WTC11 (cell line): ENCODE results near the gene TMEM217. TPM values are rescaled to one million over a fixed set of nuclear protein-coding genes. Genes with fewer than 3 reads are reported as not detected.
"Not testable (repeated sequence)": the region's sequence is repeated elsewhere in the genome, so short reads cannot be mapped to it uniquely, and the experiment has no call there.

Experiments used
- ATAC-seq: fragments of 200-7000 bp; cut with Tn5 transposase; 2 replicates; pipeline ENCODE4 v1.10.0; 2021; ENCODE audit warnings: mild to moderate bottlenecking, moderate library complexity
- CTCF ChIA-PET: fragments of 300-600 bp; sonication (Branson Sonifier 250); formaldehyde crosslinking; loops from one replicate; lab custom pipeline; 2021; ENCODE audit warnings: antibody characterized with exemption; lab: Charles Lee
- POLR2A ChIA-PET: fragments of 350-600 bp; sonication (Branson Sonifier 250); formaldehyde crosslinking; loops from one replicate; lab custom pipeline; 2021; ENCODE audit warnings: antibody characterized with exemption; lab: Charles Lee
- DNase-seq: peaks from one replicate; pipeline ENCODE4 v3.0.0; 2021; ENCODE audit warnings: low spot score
- H3K27ac Mint-ChIP-seq: 2 replicates; pipeline ENCODE4 v1.8.0; 2021; ENCODE audit warnings: mixed read lengths
- H3K27me3 Mint-ChIP-seq: 2 replicates; pipeline ENCODE4 v1.8.0; 2021; ENCODE audit warnings: low read depth, mild to moderate bottlenecking, moderate library complexity, mixed read lengths
- H3K36me3 Mint-ChIP-seq: 2 replicates; pipeline ENCODE4 v1.8.0; 2021; ENCODE audit warnings: mixed read lengths
- H3K4me1 Mint-ChIP-seq: 2 replicates; pipeline ENCODE4 v1.8.0; 2022; ENCODE audit warnings: mixed read lengths
- H3K4me3 Mint-ChIP-seq: 2 replicates; pipeline ENCODE4 v1.8.0; 2021; ENCODE audit warnings: mild to moderate bottlenecking, moderate library complexity, mixed read lengths
- H3K9me3 Mint-ChIP-seq: 2 replicates; pipeline ENCODE4 v1.8.0; 2021; ENCODE audit warnings: mixed read lengths
- ATF3 ChIP-seq: sonication (generic); formaldehyde crosslinking; conservative IDR thresholded peaks from 2 replicates; pipeline ENCODE4 v1.8.1; 2022; ENCODE audit warnings: mild to moderate bottlenecking, missing genetic modification reagents
- ATF6 ChIP-seq: sonication (generic); formaldehyde crosslinking; IDR thresholded peaks from 2 replicates; pipeline ENCODE4 v1.8.1; 2023; ENCODE audit warnings: mild to moderate bottlenecking, missing genetic modification reagents
- CDX4 ChIP-seq: fragments of 250-450 bp; sonication (Bioruptor Pico); IDR thresholded peaks from 2 replicates; pipeline ENCODE4 v1.9.0; 2021; ENCODE audit warnings: moderate library complexity, mild to moderate bottlenecking, inconsistent platforms, borderline replicate concordance
- ELF4 ChIP-seq: sonication (generic); formaldehyde crosslinking; IDR thresholded peaks from 2 replicates; pipeline ENCODE4 v1.8.1; 2022; ENCODE audit warnings: low read depth, mild to moderate bottlenecking, moderate library complexity, missing genetic modification reagents
- JUN ChIP-seq: sonication (generic); formaldehyde crosslinking; IDR thresholded peaks from 2 replicates; pipeline ENCODE4 v1.8.0; 2023; ENCODE audit warnings: mild to moderate bottlenecking, missing genetic modification reagents
- KAT7 ChIP-seq: sonication (generic); formaldehyde crosslinking; IDR thresholded peaks from 2 replicates; pipeline ENCODE4 v1.8.1; 2023; ENCODE audit warnings: missing genetic modification reagents, mild to moderate bottlenecking, borderline replicate concordance
- MAX ChIP-seq: sonication (generic); formaldehyde crosslinking; IDR thresholded peaks from 2 replicates; pipeline ENCODE4 v1.8.0; 2022; ENCODE audit warnings: mild to moderate bottlenecking, missing genetic modification reagents
- OVOL2 ChIP-seq: fragments of 250-450 bp; sonication (Bioruptor Pico); IDR thresholded peaks from 2 replicates; pipeline ENCODE4 v1.9.0; 2021; ENCODE audit warnings: mild to moderate bottlenecking, borderline replicate concordance
- SOX15 ChIP-seq: fragments of 250-450 bp; sonication (Bioruptor Pico); IDR thresholded peaks from 2 replicates; pipeline ENCODE4 v1.9.0; 2021; ENCODE audit warnings: mild to moderate bottlenecking
- TP53 ChIP-seq: sonication (generic); formaldehyde crosslinking; IDR thresholded peaks from 2 replicates; pipeline ENCODE4 v1.8.1; 2023; ENCODE audit warnings: mild to moderate bottlenecking, missing genetic modification reagents
- total RNA-seq: library from RNA; stranded (reverse); gene quantifications from 3 replicates; pipeline ENCODE4 v1.2.3, GENCODE V29; 2021
- TF ChIP-seq, protein P1 (sequence below): sonication (generic); formaldehyde crosslinking; IDR thresholded peaks from 2 replicates; pipeline ENCODE4 v1.8.1; 2022; ENCODE audit warnings: low read depth, missing genetic modification reagents, borderline replicate concordance
- TF ChIP-seq, protein P2 (sequence below): sonication (generic); formaldehyde crosslinking; IDR thresholded peaks from 2 replicates; pipeline ENCODE4 v1.8.1; 2023; ENCODE audit warnings: mild to moderate bottlenecking, moderate library complexity, missing genetic modification reagents
- TF ChIP-seq, protein P3 (sequence below): sonication (generic); formaldehyde crosslinking; IDR thresholded peaks from 2 replicates; pipeline ENCODE4 v1.8.1; 2023; ENCODE audit warnings: mild to moderate bottlenecking, missing genetic modification reagents
- TF ChIP-seq, protein P4 (sequence below): sonication (generic); formaldehyde crosslinking; IDR thresholded peaks from 2 replicates; pipeline ENCODE4 v1.8.1; 2023; ENCODE audit warnings: mild to moderate bottlenecking, missing genetic modification reagents, moderate library complexity
- TF ChIP-seq, protein P5 (sequence below): sonication (generic); formaldehyde crosslinking; IDR thresholded peaks from 2 replicates; pipeline ENCODE4 v1.8.0; 2022; ENCODE audit warnings: missing genetic modification reagents
- TF ChIP-seq, protein P6 (sequence below): sonication (generic); formaldehyde crosslinking; IDR thresholded peaks from 2 replicates; pipeline ENCODE4 v1.8.0; 2022; ENCODE audit warnings: mild to moderate bottlenecking, missing genetic modification reagents

The TMEM217 gene
- total RNA-seq, 1 experiment from 2014 or later: 0.61 TPM

DNA sequence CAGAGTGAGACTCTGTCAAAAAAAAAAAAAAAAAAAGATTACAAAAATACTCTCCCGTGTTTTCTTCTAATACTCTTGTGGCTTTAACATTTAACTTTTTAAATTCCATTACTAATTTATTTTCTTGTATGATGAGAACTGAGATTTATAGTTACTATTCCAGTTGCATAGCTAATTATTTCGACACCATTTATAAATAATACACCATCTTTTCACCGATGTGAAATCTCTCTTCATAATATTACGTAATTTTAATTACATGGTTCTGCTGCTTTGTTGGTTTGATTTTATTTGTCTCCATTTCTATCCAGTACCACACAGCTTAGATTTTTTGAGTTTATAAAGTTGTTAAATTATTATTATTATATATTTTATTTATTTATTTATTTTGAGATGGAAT is 42.0 kb upstream of the TMEM217 start (continued):
- TF ChIP-seq OVOL2 (CRISPR knock-in tag): no peak
- no peak for TF ChIP-seq SOX15

DNA sequence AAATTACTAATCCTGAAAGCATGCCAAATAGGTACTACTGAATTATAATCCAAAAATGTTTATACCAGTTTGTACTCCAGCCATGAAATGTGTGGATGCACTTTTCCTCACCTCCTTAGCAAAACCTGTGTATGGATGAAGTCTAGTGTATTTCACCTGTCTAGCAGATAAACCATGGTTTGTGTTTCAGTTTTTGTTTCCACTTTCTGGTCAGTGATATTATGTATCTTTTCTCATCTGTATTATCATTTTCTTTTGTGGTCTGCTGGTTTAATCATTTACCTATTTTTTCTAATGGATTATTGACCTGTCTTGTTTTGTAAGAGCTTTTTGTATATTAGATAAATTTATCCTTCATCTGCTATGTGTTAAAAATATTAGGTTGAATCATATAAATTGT is 41.0 kb upstream of the TMEM217 start:
- peaks cover 9% of the 10 kb centered on the region; the same call in 1 of the 2 replicates for H3K9me3 Mint-ChIP-seq
- H3K36me3 Mint-ChIP-seq: peaks cover 32% of the 10 kb centered on the region
- TF ChIP-seq ELF4 (CRISPR knock-in tag) (no peak), CDX4 (CRISPR knock-in tag) (no peak), ATF3 (CRISPR knock-in tag) (no peak), TP53 (CRISPR knock-in tag) (no peak), JUN (no peak), ATF6 (CRISPR knock-in tag) (no peak), KAT7 (CRISPR knock-in tag) (no peak), MAX (no peak)
- TF ChIP-seq, protein P1, sequence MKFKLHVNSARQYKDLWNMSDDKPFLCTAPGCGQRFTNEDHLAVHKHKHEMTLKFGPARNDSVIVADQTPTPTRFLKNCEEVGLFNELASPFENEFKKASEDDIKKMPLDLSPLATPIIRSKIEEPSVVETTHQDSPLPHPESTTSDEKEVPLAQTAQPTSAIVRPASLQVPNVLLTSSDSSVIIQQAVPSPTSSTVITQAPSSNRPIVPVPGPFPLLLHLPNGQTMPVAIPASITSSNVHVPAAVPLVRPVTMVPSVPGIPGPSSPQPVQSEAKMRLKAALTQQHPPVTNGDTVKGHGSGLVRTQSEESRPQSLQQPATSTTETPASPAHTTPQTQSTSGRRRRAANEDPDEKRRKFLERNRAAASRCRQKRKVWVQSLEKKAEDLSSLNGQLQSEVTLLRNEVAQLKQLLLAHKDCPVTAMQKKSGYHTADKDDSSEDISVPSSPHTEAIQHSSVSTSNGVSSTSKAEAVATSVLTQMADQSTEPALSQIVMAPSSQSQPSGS (CRISPR knock-in tag): no peak
- TF ChIP-seq, protein P2, sequence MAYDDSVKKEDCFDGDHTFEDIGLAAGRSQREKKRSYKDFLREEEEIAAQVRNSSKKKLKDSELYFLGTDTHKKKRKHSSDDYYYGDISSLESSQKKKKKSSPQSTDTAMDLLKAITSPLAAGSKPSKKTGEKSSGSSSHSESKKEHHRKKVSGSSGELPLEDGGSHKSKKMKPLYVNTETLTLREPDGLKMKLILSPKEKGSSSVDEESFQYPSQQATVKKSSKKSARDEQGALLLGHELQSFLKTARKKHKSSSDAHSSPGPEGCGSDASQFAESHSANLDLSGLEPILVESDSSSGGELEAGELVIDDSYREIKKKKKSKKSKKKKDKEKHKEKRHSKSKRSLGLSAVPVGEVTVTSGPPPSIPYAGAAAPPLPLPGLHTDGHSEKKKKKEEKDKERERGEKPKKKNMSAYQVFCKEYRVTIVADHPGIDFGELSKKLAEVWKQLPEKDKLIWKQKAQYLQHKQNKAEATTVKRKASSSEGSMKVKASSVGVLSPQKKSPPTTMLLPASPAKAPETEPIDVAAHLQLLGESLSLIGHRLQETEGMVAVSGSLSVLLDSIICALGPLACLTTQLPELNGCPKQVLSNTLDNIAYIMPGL (CRISPR knock-in tag): no peak
- TF ChIP-seq, protein P3, sequence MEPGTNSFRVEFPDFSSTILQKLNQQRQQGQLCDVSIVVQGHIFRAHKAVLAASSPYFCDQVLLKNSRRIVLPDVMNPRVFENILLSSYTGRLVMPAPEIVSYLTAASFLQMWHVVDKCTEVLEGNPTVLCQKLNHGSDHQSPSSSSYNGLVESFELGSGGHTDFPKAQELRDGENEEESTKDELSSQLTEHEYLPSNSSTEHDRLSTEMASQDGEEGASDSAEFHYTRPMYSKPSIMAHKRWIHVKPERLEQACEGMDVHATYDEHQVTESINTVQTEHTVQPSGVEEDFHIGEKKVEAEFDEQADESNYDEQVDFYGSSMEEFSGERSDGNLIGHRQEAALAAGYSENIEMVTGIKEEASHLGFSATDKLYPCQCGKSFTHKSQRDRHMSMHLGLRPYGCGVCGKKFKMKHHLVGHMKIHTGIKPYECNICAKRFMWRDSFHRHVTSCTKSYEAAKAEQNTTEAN: no peak
- TF ChIP-seq, protein P4, sequence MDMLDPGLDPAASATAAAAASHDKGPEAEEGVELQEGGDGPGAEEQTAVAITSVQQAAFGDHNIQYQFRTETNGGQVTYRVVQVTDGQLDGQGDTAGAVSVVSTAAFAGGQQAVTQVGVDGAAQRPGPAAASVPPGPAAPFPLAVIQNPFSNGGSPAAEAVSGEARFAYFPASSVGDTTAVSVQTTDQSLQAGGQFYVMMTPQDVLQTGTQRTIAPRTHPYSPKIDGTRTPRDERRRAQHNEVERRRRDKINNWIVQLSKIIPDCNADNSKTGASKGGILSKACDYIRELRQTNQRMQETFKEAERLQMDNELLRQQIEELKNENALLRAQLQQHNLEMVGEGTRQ (CRISPR knock-in tag): no peak
- TF ChIP-seq, protein P5, sequence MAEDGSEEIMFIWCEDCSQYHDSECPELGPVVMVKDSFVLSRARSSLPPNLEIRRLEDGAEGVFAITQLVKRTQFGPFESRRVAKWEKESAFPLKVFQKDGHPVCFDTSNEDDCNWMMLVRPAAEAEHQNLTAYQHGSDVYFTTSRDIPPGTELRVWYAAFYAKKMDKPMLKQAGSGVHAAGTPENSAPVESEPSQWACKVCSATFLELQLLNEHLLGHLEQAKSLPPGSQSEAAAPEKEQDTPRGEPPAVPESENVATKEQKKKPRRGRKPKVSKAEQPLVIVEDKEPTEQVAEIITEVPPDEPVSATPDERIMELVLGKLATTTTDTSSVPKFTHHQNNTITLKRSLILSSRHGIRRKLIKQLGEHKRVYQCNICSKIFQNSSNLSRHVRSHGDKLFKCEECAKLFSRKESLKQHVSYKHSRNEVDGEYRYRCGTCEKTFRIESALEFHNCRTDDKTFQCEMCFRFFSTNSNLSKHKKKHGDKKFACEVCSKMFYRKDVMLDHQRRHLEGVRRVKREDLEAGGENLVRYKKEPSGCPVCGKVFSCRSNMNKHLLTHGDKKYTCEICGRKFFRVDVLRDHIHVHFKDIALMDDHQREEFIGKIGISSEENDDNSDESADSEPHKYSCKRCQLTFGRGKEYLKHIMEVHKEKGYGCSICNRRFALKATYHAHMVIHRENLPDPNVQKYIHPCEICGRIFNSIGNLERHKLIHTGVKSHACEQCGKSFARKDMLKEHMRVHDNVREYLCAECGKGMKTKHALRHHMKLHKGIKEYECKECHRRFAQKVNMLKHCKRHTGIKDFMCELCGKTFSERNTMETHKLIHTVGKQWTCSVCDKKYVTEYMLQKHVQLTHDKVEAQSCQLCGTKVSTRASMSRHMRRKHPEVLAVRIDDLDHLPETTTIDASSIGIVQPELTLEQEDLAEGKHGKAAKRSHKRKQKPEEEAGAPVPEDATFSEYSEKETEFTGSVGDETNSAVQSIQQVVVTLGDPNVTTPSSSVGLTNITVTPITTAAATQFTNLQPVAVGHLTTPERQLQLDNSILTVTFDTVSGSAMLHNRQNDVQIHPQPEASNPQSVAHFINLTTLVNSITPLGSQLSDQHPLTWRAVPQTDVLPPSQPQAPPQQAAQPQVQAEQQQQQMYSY: no peak
- TF ChIP-seq, protein P6, sequence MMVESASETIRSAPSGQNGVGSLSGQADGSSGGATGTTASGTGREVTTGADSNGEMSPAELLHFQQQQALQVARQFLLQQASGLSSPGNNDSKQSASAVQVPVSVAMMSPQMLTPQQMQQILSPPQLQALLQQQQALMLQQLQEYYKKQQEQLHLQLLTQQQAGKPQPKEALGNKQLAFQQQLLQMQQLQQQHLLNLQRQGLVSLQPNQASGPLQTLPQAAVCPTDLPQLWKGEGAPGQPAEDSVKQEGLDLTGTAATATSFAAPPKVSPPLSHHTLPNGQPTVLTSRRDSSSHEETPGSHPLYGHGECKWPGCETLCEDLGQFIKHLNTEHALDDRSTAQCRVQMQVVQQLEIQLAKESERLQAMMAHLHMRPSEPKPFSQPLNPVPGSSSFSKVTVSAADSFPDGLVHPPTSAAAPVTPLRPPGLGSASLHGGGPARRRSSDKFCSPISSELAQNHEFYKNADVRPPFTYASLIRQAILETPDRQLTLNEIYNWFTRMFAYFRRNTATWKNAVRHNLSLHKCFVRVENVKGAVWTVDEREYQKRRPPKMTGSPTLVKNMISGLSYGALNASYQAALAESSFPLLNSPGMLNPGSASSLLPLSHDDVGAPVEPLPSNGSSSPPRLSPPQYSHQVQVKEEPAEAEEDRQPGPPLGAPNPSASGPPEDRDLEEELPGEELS (CRISPR knock-in tag): no peak
- TF ChIP-seq, all 79 proteins: peak for 0
- ATAC-seq (no peak), DNase-seq (no peak)
- Mint-ChIP-seq H3K27me3 (no peaks in the 10 kb centered on the region), H3K4me3 (no peak overlapping the region), H3K4me1 (no peaks in the 10 kb centered on the region), H3K27ac (no peak overlapping the region)
- CTCF ChIA-PET: interaction anchor here (0.7 to 1.1 kb wide), 2 partner anchors 8 to 1048 kb away, joined by 3 to 10 read pairs; no protein-coding TSS in a partner anchor
- POLR2A ChIA-PET: no interaction called here

DNA sequence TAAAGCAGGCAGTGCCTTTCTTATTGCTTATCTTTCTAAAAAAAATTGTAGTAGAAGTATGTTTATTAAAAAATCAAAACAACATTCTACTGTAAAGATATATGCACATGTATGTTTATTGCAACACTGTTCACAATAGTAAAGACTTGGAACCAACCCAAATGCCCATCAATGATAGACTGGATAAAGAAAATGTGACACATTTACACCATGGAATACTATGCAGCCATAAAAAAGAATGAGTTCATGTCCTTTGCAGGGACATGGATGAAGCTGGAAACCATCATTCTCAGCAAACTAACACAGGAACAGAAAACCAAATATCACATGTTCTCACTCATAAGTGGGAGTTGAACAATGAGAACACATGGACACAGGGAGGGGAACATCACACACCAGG is 39.7 kb upstream of the TMEM217 start:
- H3K27ac Mint-ChIP-seq, POLR2A ChIA-PET, DNase-seq, H3K4me1 Mint-ChIP-seq, H3K9me3 Mint-ChIP-seq, H3K27me3 Mint-ChIP-seq, H3K4me3 Mint-ChIP-seq, ATAC-seq: not testable (repeated sequence)
- CTCF ChIA-PET: interaction anchor here (1.2 kb wide), 1 partner anchor 28 kb away, joined by 3 read pairs; no protein-coding TSS in a partner anchor
- H3K36me3 Mint-ChIP-seq: peaks cover 34% of the 10 kb centered on the region
